GM18909 (cell line): ENCODE data around the gene ST6GALNAC2.

Experiments
- ATAC-seq: cut with Tn5 transposase; IDR thresholded peaks from one replicate; pipeline ENCODE4 v1.9.1; 2021; ENCODE audit warnings: mild to moderate bottlenecking; ENCODE audit not compliant: unreplicated experiment, poor library complexity

Gene ST6GALNAC2

DNA sequence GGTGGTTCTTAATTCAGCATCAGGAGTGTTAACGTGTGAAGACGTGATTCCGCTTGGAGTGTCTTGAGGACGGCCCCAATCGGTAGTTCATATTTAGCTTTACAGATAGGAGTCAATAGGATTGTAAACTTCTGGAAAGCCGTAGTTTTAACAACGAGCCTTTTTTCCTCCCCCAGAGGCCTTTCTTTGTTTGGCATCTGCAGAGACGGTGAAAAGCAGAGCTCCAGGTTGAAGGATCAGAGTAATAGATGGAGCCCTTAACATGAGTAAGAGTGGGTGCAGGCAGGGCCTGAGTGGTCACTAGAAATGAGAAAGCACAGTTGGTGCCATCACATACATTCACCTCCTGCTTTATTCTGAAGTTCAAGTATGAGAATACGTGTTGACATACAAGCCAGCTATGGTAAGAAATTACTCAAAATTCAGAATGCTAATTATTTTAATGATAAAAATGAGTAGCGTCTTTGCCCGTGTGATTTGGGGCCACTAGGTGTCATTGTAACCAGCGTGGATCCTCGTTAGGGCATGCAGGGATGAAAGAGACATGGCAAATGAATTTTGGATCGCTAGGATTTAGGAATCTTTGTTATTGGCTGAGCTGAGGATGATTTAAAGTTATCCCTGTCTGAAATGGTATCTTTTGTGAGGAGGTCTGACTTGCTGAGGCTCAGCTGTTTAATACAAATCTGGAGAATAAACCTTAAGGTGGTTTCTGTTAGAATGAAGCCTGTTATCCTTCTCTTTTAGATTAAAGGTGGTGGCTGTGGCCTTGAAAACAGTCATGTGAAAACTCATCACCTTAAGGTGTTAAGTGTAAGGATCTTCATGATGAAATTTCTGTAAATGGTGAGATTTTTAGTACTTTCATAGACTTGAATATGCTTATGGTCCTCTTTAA is 27.2 kb downstream of the ST6GALNAC2 start:
- ATAC-seq: no peak

DNA sequence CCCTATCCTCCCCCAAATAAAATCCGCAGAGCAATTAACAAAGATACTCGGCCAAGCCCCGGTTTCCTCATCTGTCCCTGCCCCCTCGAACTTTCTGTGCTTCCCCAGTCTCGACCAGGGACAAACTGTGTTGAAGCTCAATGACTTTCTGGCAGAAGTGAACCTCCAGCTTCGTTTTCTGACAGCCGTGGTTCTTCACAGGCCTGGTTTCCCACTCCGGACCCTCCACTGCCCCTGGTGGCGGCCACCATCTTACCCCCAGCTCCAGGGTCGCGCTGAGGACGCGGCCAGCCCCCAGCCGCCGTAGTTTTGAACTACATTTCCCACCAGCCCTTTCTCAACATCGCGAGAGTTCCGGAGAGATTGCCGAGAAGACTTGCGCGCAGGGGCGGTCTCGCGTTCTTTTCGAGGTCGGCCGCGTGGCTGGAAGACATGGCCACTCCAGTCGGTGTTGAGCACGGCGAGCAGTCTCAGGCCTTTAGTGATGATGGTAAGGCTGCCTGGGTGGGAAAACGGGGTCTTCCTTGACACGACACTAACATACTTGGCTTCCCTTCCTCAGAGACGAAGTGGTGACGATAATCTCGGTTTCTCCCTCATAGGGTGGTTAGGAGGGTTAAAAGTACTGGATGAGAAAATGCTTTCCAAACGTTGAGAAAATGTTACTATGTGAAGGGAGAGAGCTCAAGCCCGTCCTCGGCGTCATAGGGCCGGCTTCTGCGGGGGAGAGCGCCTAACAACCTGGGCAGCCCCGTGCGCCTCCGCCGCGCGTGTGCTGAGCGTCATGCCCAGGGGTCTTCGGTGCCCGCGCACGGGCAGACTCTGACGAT is 28.1 kb downstream of the ST6GALNAC2 start:
- peak; percentile 87 for ATAC-seq

DNA sequence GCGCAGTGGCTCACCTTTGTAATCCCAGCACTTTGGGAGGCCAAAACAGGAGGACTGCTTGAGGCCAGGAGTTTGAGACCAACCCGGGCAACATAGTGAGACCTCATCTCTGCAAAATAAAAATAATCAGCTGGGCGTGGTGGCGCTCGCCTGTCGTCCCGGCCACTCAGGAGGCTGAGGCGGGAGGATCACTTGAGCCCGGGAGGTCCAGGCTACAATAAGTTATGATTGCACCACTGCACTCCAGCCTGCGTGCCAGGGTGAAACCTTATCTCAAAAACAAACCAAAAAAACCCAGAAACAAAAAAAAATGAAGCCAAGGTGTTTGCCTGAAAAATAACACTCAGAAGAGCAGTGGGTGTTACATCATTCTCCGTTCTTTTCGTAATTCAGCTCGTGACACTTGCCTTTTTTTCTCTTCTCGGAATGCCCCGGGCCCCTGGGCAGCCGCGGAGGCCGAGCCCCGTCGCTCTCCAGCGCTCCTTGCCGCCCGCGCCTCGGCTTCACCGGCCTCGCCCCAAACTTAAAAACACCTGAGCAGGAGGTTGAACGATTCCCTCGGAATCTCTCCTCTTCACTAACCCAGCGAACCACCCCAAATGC is 28.8 kb downstream of the ST6GALNAC2 start:
- peak; percentile 35 for ATAC-seq

DNA sequence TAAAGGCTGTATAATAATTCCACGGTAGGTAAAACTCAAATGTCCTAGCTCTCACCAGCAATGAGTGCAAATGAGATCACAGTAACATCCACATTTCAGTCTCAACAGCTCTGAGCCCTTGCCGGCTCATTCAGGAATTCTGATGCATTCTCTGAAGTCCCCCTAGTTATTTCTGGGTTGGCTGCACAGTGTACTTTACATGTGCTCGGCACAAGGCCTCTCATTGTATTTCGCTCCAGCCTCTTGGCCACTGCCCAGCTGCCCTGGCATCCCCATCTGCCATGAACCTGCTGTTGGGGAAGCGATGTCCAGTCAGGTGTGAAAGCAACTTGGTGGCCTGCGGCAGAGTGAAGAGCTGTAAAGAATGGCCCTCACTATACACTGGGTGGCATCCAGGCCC is 31.5 kb downstream of the ST6GALNAC2 start:
- no peak for ATAC-seq

DNA sequence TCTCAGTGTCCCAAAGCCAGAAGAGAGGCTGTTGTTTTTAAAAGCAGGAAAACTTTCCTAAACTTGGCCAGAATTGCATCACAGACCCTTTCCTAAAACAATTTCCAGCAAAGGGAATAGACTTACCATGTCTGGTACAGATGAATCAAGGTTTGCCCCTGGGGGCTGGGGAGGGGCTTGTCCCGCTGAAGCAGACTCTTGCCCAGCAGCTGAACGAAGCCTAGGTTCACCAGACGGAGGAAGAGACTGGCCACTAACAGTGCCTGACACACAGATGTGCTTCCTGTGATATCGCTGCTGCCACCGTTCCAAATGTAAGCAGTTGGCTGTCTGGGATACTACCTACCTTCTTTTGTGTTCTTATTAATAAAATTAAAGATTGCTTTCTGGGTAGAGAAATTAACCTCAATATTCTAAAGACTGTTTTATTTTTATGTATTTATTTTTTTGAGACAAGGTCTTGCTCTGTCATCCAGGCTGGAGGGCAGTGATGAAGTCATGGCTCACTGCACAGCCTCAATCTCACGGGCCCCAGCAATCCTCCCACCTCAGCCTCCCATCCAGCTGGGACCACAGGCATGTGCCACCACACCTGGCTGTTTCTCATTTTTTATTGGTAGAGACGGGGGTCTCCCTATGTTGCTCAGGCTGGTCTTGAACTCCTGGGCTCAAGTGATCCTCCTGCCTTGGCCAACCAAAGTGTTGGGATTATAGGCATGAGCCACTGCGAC is 32.3 kb downstream of the ST6GALNAC2 start:
- ATAC-seq: no peak

DNA sequence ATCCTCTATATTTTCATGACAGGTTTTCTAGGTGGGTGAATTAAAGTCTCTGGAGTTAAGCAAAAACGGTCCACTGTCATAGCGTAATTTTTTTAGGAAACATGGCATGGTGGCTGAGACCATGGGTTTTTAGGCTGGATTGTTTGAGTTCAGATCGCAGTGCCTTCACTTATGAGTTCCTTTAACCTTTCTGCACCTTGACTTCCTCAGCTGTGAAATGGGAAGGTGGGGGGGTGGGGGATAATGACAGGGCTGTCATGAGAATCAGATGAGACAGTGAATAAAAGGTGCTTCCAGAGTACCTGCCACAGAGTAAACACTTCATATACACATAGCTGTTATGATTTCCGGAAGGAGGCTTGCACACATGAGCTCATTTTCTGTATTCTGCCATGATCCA is 34.0 kb downstream of the ST6GALNAC2 start:
- no peak for ATAC-seq

DNA sequence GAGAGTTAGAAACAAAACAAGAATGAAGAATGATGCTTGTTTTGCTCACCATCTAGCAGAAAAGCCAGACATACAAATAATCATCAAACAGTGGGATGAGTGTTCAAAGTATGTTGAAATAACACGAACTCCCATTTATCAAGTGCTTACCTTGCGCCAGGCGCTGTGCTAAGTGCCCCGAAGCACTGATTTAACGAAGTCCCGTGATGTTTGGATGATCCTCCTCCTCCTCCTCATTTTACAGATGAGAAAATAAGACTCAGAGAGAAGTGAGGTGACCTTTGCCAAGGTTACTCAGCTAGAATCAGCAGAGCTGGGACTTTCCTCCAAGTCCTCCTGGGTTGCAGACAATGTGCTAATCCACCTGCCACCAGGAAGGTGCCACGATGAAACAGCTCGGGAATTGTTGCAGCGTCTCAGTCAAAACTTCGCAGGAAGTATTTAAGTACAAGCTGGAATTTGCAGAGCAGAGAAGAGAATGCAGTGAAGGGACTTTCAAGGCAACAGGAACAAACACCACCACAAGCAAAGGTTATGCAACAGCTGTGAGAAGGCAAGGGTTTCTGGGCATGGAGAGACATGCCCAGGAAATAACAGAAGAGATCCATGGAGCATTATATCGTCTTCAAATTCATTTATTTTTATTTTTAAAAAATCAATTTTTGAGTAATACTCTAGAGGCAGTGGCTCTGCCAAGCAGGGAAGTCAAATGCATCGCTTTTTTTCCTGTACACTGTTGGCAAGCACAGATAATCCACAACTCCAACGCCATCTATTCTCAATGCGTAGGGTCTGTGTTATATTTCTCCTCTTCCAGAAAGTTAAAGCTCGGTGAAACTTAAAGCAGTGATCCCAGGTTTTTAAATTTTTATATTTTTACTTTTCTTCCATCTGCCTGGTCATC is 34.7 kb downstream of the ST6GALNAC2 start:
- ATAC-seq: no peak

DNA sequence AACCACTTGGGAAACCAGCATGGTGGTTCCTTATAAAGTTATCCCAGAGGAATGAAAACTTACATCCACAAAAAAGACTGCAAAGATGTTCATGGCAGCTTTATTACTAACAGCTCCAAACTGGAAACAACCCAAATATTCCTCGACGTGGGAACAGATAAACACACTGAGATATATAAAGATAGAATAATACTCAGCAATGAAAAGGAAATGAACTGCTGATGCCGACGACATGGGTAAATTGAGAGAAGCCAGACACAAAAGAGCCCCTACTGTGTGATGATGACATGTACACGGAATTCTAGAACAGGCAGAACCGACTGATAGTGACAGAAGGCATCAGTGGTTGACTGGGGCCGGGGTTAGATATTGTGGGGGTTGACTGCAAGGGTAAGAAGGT is 36.1 kb downstream of the ST6GALNAC2 start:
- ATAC-seq: no peak

DNA sequence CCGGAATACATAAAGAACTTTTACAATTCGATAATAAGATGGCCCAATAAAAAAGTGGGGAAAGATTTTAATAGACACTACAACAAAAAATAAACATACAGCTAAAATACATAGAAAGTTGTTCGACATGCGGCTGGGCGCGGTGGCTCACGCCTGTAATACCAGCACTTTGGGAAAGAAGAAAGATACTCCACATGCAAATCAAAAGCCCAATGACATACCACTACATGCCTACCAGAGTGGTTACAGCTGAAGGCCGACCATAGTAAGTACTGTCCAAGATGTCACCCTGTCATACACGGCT is 36.5 kb downstream of the ST6GALNAC2 start:
- no peak for ATAC-seq

DNA sequence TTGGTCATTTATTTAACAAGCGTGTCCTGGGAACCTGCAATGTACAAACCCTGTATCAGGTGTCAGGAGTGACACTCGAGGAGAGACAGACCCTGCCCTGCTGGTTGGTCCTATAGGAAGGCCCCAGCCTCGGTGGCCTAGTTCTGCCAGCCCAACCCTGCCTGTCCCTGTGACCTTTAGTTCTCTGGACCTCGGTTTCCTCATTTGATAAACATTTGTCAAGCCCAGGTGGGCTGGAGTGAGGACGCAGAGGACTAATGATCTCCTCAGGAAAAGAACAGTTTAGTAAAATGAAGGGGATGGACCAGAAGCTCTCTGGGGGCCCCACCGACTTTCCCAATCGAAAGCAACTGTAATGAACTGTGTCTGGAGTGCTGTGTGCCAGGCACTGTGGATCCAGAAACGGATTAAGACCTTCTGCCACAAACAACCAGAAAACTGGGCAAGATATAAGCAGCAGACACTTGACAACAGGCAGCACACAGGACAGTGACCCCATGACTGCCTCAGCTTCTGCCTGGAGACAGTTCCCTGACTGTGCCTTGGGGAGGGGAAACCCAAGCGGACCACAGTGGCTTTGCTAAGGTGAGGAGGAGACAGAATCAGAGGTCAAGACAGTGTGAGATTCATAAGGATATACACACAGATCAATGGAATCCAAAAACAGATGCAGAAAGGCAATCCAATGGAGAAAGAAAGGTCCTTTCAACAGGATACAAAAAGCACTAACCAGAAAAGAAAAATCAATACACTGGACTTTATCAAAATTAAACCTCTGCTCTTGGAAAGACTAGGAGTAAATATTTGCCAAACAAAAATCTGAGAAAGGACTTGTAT is 37.1 kb downstream of the ST6GALNAC2 start:
- no peak for ATAC-seq

DNA sequence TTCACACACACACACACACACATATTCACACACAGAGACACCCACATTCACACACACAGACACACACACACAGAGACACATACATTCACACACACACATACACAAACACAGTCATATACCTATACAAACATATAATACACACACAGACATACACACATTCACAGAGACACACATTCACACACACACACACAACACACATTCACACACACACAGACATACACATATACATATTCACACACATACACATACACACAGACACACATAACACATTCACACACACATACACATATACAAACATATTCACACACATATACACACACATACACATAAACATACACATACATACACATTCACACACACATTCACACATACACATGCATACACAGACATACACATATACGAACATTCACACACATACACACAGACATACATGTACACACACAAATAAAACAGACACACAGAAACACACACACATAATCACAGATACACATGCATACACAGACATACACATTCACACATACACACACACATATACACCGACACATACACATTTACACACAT is 37.9 kb downstream of the ST6GALNAC2 start:
- ATAC-seq: no peak

DNA sequence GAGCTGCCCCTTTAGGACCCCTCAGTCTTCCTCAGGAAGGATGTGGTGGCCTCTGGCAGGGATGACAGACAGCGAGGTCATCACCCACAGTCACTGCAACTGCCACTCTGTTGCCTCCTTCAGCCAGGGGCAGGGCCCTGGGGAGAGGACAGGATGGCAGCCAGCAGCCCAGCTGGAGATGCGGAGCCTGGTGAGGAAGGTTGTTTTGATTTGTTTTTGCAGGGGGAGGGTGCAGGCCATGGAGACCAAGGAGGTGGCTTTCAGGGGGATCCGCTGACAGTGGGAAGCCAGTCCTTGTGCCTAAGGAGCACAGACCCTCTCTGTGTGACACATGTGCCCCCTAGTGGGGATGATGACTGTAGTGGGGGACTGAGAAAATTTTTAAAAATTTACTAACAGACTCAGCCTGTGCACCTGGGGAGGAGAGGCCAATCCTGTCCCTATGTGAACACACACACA is 38.4 kb downstream of the ST6GALNAC2 start:
- ATAC-seq: no peak

DNA sequence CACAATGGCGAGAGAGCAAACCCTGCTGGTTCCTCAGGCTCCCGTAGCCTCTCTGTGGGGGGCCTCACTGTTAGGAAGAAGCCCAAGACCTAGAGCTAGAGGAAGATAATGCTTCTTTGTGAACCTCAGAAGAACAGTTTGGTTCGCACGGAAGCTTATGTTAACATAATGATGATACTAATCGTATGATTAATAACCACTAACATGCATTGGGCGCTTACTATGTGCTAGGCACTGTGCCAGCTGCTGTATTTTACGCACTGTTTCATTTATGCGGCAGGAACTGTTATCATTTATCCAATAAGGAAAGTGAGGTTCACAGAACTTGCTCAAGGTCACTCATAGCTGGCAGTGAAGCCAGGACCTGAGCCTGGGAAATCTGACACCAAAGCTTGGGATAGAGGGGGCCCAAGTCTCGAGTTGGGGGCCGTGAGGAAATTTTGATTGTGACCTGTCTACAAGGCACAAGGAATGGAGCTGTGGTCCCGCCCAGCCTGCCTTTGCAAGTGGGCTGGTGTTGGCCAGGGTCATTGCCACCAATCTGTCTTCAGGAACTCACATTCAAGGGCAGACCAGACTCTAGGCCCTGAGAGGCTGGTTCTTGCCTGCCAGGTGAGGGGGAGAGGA is 39.0 kb downstream of the ST6GALNAC2 start:
- no peak for ATAC-seq

DNA sequence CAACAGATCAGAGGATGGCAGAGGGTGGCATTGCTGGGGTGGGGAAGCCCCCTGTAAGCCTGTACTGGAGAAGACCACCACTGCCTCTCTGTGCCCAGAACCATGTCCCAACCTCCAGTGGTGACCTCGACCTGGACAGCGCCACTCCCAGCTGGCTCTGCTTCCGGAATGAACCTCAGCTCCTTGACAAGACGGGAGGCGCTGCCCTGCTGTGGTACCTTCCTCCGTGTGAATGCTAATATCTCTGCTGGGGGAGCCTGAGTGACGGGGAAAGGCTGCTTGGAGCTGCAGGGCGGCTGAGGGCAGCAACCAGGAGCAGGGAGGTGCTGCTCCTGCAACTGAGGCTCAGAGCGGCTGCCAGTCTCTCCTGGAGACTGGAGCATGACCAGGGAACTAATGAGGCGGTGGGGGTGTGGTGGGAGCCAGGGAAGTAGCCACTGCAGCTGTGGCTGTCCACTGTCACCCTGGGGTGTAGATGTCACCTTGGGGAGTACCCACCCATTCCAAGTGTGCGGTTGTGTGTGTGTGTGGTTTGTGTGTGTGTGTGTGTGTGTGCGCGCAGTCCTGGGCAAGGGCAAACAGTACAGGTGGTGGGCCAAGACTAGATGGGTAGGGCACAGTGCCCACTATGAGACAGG is 39.6 kb downstream of the ST6GALNAC2 start:
- ATAC-seq: no peak

DNA sequence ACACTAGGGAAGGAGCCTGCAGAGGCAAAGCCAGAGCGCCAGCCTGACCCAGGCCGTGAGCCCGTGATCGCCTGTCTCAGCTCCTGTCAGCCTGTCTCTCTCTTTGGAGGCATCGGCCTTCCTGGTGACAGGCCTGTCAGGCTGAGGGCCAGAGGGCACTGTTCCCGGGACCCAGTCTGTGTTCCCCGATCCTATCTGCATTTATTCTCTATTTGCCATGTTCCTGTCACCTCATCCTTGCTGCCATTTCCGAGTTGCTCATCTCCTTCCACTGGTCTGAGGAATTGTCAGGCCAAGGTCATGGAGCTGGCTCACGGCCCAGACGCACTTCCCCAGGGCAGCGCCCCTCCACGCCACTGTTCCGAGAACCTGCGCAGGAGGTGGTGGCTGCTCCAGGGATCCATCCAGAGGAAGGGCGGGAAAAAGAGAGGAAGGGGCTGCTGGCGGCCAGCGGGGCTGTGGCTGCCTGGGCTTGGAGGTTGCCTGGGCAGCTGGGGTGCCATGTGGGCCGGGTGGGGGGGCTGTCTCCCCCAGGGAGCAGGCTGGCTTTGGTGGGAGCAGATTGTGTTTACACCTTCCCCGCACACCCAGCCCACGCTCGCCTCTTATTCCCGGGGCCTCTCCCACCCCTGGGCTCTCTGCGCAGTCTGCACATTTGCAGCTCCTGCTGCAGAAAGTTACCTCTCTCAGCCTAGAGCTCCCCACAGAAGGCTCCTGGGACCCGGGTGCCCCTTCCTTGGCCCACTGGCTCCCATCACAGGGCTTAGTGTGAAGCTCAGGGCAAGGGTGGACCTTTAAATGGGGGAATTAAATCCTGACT is 40.9 kb downstream of the ST6GALNAC2 start:
- no peak for ATAC-seq

DNA sequence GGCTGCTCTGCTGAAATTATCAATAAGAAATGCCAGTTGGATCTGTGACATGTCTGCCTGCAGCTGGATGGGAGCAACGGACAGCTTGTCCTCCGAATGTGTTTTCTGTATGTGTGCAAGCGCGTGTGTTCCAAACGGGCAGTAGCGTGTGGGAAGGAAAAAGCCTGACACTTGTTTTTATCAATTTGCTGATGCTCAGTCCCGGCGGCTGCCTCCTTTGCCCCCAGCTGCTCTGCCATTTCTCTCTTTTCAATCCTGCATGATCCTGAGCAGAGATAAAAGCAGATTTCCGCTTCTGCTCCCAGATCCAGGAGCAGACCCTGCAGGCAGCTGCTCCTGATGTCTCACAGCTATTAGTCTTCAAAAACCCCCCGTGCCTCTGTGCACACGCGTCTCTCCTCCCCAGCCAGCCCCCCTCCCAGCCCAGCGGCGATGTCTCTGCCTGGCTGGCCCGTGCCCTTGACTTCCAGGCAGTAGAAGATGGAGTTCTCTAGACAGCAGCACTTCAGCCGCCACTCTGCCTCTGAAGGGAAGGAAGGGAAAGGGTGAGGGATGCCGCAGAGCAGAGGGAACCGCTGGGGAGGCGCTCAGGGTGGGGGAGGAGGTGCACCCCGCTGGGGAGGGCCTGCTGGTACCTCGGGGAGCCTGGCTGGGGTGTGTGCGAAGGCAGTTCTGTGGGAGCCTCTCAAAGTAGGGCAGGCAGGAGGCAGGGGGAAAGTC is 41.7 kb downstream of the ST6GALNAC2 start:
- ATAC-seq: no peak
